GM21447 (cell line): ENCODE measurements around the gene CLIC5.

Source experiments
- ATAC-seq: cut with Tn5 transposase; IDR thresholded peaks from one replicate; pipeline ENCODE4 v1.9.1; 2021; ENCODE audit not compliant: unreplicated experiment

Gene CLIC5

DNA sequence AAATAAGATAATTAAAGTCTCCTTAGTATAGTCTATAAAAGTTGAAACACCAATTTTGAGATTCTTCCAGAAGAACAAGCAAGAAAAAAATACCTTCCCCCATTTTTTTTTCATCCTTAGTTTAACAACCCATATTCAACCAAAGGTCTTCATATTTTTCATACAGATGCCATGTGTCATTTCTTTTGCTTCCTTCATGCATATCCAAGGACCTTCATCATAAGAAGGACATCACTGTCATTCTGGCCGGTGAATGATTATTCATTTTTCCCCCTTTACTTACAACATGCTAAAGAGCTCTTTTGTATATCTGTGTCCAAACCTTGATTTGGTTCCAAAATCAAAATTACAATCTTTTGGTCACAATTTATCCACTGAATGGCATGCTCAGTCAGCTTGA is 21.3 kb upstream of the CLIC5 start:
- ATAC-seq: no peak

- no peak for ATAC-seq
Measured at GRCh38 chr6:46035242-46035641, 19.6 kb upstream of the CLIC5 start.

DNA sequence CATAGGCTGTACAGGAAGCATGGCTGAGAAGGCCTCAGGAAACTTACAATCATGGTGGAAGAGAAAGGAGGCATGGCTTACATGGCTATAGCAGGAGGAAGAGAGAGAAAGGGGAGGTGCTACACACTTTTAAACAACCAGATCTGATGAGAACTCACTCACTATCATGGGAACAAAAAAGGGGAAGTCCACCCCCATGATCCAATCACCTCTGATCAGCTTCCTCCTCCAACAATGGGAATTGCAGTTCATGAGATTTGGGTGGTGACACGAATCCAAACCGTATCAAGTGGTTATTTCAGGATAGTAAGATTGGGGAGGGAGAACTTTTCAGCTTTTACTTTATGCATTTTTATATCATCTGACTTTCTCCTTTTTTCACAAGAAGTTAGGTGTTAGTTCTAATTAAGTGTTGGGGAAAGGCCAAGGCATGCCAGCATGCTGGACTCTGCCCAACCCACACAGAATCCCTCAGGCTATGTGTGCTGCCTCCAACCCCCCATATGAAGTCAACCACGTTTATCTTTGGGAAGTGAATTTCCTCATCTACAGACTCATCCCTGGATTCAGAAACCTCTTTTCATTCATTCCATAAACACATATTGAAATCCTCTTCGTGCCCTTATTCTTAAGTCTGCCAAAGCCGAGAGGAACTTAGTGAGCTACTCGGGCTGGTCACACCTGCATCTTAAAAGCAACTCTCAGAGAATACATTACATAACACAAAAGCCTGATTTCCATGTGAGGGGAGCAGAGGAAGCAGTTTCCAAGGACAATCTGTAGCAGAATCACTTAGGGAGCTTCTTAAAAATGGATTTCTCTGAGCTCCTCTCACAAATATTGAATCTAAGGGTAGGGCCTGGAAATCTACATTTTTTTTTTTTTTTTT is 16.7 kb upstream of the CLIC5 start:
- no peak for ATAC-seq

DNA sequence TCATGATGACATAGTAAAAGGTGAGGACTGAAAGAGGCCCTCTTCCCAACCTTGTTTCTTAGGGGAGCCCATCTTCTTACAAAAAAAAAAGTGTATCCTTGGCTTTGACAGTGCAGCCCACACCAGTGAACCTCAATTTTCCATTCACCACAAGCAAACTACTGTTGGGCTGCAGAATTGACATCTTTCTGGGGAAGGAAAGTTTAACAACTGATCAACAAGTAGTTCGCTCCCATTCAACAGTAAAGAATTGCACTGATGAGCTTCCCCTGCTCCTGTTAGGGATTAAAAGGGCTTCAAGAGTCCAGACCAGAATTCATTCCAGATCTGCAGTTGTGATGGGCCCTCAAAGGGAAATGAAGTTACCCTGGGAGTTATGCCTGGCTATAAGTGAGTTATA is 13.9 kb upstream of the CLIC5 start:
- no peak for ATAC-seq

- no peak for ATAC-seq
Measured at GRCh38 chr6:46026307-46026706, 10.6 kb upstream of the CLIC5 start.

DNA sequence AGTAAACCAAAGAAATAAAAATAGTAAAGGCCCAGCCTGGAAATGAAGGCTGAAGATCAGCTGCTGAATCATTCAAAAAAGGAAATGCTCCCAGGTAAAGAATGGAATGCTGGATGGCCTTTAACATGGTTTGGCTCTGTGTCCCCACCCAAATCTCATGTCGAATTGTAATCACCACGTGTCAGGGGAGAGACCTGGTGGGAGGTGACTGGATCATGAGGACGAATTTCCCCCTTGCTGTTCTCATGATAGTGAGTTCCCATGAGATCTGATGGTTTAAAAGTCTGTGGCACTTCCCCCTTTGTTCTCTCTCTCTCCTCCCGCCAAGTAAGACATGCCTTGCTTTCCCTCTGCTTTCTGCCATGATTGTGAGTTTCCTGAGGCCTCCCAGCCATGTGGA is 9.9 kb upstream of the CLIC5 start:
- ATAC-seq: no peak

GRCh38 chr6:46024124-46024769 is 8.6 kb upstream of the CLIC5 start:
- no peak for ATAC-seq

- no peak for ATAC-seq
Measured at GRCh38 chr6:46023216-46023915, 7.7 kb upstream of the CLIC5 start.

GRCh38 chr6:46022106-46022948 is 6.7 kb upstream of the CLIC5 start:
- ATAC-seq: no peak

DNA sequence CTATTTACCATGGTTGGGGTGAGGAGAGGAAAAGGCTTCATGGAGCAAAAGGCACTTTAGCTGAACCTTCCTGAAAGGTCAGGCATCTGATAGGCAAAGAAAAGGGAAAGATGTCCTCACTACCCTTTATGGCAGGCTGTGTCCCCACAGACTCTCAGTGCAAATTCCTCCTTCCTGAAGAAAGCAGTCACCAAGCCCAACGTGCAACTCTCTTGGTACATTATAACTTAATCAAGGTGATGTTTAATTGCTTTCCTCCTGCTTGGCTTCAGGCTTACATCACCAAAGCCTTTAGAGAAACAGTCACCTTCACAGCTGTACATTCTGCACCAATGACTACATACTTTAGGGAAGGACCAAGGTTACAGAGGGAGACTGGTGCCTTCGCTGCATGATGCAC is 2.1 kb upstream of the CLIC5 start:
- no peak for ATAC-seq

DNA sequence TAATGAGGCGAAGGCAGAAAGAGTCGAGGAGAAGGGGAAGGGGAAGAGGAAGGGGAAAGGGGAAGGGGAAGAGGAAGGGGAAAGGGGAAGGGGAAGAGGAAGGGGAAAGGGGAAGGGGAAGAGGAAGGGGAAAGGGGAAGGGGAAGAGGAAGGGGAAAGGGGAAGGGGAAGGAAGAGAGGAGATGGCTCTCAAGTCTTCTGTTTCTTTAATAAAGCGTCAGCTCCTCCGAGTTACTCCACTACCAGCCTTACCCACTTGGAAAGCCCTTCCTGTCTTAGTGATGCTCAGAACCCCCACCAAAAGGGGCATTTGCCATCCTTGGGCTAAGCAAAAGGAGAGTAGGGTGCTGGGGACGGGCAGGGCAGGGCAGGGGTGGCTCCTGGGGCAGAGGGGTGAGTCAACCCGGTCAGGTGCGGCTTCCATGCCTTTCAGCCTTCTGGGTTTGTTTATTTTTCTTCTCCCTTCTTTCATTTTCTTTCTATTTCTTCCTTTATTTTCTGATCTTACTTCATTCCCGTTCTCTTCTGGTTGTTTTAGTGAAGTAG is 476 bp upstream of the CLIC5 start:
- no peak for ATAC-seq

GRCh38 chr6:46014511-46015118 is 1.0 kb downstream of the CLIC5 start:
- ATAC-seq: no peak

- no peak for ATAC-seq
Measured at GRCh38 chr6:46014046-46014445, 1.6 kb downstream of the CLIC5 start.

- ATAC-seq: no peak
Measured at GRCh38 chr6:46013639-46014038, 2.0 kb downstream of the CLIC5 start.

DNA sequence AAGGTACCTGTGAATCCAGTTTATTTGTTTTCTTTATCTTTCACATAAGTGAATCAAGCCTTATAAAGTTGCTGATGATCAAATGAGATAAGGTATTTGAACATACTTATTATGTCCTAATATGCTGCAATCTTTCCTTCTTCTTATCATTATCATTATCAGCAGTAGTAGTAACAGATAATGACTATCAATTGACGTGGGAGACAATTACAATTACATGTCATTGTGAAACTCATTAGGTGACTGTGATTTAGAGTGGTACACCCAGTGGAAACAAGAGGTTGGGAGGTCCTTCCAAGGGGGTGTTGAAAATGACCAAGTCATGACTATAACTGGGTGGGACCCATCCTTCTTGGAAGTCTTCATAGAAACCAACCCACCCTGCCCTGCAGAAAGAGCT is 2.8 kb downstream of the CLIC5 start:
- no peak for ATAC-seq

DNA sequence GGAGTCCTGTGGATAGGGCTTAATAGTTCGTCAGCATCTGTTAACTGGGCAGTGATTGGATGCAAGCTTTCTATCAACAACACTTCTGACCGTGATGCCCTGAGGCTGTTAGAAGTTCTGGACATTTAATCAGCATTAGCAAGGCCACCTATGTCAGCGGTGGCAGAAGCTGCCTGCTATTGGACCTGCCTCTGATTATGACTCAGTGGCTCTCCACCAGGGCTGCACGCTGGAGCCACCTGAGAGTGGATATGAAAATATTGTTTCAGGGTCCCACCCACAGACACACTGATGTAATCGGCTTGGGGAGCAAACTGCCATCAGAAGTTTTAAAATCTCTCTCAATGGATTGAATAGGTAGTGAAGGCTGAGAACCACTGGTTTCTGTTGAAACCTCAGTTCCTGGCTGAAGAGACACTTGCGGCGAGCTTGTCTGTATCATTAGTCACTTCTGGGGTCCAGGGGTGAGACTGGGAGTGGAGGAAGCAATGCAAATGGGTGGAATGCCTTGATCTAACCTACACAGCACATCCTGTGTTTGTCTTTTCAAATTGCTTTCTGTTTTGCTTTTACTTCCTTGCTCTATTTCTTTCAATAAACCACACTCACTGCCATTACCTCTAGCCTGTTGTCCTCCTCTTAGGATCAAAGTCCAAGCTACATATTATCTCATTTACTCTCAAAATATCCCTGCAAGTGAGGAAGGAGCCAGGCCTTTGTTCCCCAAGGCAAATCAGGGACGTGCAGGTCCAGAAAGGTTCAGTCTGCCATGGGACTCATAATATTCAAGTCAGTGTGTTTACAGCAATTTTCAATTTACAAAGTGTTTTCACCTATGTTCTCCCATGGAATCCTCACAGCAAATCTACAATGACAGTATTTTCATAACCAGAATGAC is 4.2 kb downstream of the CLIC5 start:
- peak; percentile 96 for ATAC-seq

GRCh38 chr6:46010771-46011170 is 4.9 kb downstream of the CLIC5 start:
- ATAC-seq: no peak

DNA sequence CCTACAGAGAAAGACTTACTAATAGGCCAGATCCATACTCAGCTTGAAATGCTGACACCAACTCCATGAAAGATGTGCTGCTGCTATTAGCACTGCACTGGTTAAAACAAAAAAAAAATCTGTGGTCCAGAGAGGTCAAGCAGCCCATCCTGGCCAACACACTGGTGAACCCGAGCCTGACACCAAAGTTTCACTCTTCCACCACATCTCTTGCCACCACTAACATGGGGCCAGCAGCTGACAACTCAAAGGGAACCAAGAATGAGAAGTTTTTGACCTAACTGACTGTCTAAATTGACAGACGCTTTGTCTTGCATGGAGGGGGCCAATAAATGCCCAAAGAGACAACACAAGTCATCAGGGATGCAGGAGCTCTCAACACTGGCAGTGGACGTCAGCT is 5.4 kb downstream of the CLIC5 start:
- no peak for ATAC-seq

DNA sequence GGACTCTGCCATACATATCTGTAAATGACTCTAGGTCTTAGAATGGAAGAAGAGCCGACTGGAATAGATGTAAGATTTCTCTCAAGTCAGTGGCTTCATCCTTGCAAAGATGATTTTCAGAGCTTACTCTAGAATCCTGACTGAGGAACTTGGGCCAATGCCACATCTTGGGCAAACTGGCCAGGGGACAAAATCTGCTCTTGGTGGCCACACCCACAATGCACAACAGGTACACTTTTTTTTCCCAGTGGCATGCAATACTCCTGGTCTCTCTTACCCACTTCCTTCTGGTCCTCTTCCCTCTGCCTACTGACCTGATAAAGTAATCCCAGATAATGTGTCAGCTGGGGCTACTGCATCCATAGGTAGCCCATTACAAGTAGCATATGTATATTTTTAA is 13.4 kb downstream of the CLIC5 start:
- no peak for ATAC-seq
